Midbrain (tissue), 1 donor: ENCODE results near the gene CTAGE6.
A peak's percentile ranks its signal among the peaks of the same experiment; 100 is the strongest.
"Not testable (repeated sequence)": the region's sequence is repeated elsewhere in the genome, so short reads cannot be mapped to it uniquely, and the experiment has no call there.

Experiments used
- DNase-seq: peaks from one replicate; lab custom pipeline; 2025; lab: John Stamatoyannopoulos, UW

Gene CTAGE6

GRCh38 chr7:143757596-143757995 is at the start of gene CTAGE6:
TSS of gene CTAGE6 (minus strand) at chr7:143757696. CDS start at chr7:143757658, 38 bp downstream.
- DNase-seq, result not testable (repeated sequence)

- not testable (repeated sequence) for DNase-seq
These were observed 49.2 kb upstream of the CTAGE6 start for GRCh38 chr7:143806664-143807071.

- not testable (repeated sequence) for DNase-seq
These were observed 40.4 kb upstream of the CTAGE6 start for GRCh38 chr7:143797896-143798290.

GRCh38 chr7:143797119-143797895 is 39.8 kb upstream of the CTAGE6 start:
- not testable (repeated sequence) for DNase-seq

GRCh38 chr7:143795653-143796052 is 38.2 kb upstream of the CTAGE6 start:
- not testable (repeated sequence) for DNase-seq

GRCh38 chr7:143792633-143793032 is 35.1 kb upstream of the CTAGE6 start:
- DNase-seq, result not testable (repeated sequence)

GRCh38 chr7:143785415-143786182 is 28.1 kb upstream of the CTAGE6 start:
- not testable (repeated sequence) for DNase-seq

- DNase-seq, result not testable (repeated sequence)
These were observed 22.1 kb upstream of the CTAGE6 start for GRCh38 chr7:143779591-143779990.

- DNase-seq, result not testable (repeated sequence)
These were observed 15.4 kb upstream of the CTAGE6 start for GRCh38 chr7:143772738-143773468.

GRCh38 chr7:143767531-143767930 is 10.0 kb upstream of the CTAGE6 start:
- not testable (repeated sequence) for DNase-seq

GRCh38 chr7:143765678-143766077 is 8.2 kb upstream of the CTAGE6 start:
- DNase-seq, result not testable (repeated sequence)

- not testable (repeated sequence) for DNase-seq
These were observed 5.6 kb upstream of the CTAGE6 start for GRCh38 chr7:143763065-143763464.

- not testable (repeated sequence) for DNase-seq
These were observed 12.2 kb downstream of the CTAGE6 start for GRCh38 chr7:143745340-143745739.

- peak; percentile 60 for DNase-seq
These were observed 20.3 kb downstream of the CTAGE6 start for GRCh38 chr7:143737037-143737819.

GRCh38 chr7:143735962-143736361 is 21.5 kb downstream of the CTAGE6 start:
- DNase-seq, result no peak

- DNase-seq, result no peak
These were observed 23.6 kb downstream of the CTAGE6 start for GRCh38 chr7:143733876-143734275.

- no peak for DNase-seq
These were observed 29.1 kb downstream of the CTAGE6 start for GRCh38 chr7:143728333-143728862.

GRCh38 chr7:143727561-143727960 is 29.9 kb downstream of the CTAGE6 start:
- DNase-seq, result not testable (repeated sequence)

- not testable (repeated sequence) for DNase-seq
These were observed 31.4 kb downstream of the CTAGE6 start for GRCh38 chr7:143726143-143726542.

- DNase-seq, result not testable (repeated sequence)
These were observed 37.2 kb downstream of the CTAGE6 start for GRCh38 chr7:143720335-143720734.
